ENCODE data around the gene CHI3L1.

DNA sequence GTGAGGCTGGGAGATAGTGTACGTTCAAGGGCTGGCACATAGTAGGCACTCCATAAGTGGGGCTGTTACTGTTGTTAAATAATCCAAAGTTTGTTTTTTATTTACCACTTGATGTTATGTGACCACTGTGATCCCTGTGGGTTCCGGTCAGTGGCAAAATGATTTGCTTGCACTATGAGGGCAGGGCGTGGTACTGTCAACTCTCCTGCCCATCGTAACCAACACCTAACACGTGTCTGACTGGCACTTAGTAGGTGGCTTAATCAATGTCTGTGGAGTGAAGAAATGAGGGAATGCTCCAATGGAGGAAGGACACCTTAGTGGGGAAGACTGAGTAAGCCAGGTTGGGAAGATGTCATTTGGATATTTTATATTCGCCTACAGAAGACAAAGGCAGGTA lies 44.4 kb downstream of the CHI3L1 start:
- TF ChIP-seq, protein P1, sequence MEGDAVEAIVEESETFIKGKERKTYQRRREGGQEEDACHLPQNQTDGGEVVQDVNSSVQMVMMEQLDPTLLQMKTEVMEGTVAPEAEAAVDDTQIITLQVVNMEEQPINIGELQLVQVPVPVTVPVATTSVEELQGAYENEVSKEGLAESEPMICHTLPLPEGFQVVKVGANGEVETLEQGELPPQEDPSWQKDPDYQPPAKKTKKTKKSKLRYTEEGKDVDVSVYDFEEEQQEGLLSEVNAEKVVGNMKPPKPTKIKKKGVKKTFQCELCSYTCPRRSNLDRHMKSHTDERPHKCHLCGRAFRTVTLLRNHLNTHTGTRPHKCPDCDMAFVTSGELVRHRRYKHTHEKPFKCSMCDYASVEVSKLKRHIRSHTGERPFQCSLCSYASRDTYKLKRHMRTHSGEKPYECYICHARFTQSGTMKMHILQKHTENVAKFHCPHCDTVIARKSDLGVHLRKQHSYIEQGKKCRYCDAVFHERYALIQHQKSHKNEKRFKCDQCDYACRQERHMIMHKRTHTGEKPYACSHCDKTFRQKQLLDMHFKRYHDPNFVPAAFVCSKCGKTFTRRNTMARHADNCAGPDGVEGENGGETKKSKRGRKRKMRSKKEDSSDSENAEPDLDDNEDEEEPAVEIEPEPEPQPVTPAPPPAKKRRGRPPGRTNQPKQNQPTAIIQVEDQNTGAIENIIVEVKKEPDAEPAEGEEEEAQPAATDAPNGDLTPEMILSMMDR (IDR thresholded peaks at IDR 0.05) = no peak
- TF ChIP-seq POLR2AphosphoS5 (IDR thresholded peaks at IDR 0.05) = no peak

All from transverse colon (tissue), 4 donors.